Right lobe of liver (tissue), 6 donors: ENCODE measurements around the gene FCHO1. TPM values are rescaled to one million over a fixed set of nuclear protein-coding genes. Genes with fewer than 3 reads are reported as not detected.

Experiments
- ATAC-seq, 4 donors: fragments of 200-7000 bp; cut with Tn5 transposase; one replicate each; pipeline ENCODE4 v1.9.1; 2020; ENCODE audit warnings: mild to moderate bottlenecking in 4 of 4, moderate library complexity in 4 of 4
- DNase-seq, 3 donors: peaks; one replicate each; pipeline ENCODE4 v3.0.0-alpha.2; 2020
- H3K27ac ChIP-seq, 3 donors: fragments of 200-600 bp; one replicate each; pipeline ENCODE4 v1.8.0; 2022
- H3K27me3 ChIP-seq, 2 donors: fragments of 200-600 bp; one replicate each; pipeline ENCODE4 v1.8.0; 2022
- H3K36me3 ChIP-seq, 4 donors: fragments of 200-600 bp; sonication (generic) in 1 of 4; one replicate each; pipeline versions ENCODE4 v1.5.1 to v1.8.0; 2017 to 2022; ENCODE audit warnings: control low read depth in 1 of 4
- H3K4me1 ChIP-seq, 4 donors: fragments of 200-600 bp; sonication (generic) in 1 of 4; one replicate each; pipeline versions ENCODE4 v1.5.1 to v1.8.0; 2017 to 2022; ENCODE audit warnings: control low read depth in 1 of 4
- H3K4me3 ChIP-seq, 3 donors: fragments of 200-600 bp; one replicate each; pipeline ENCODE4 v1.8.0; 2022
- H3K9me3 ChIP-seq, 4 donors: fragments of 200-600 bp; sonication (generic) in 1 of 4; one replicate each; pipeline versions ENCODE4 v1.5.1 to v1.8.0; 2017 to 2022; ENCODE audit warnings: control low read depth in 1 of 4
- POLR2A ChIP-seq: fragments of 450-650 bp; IDR thresholded peaks from one replicate; pipeline ENCODE4 v1.6.1; 2017; ENCODE audit warnings: antibody characterized with exemption, mild to moderate bottlenecking
- WGBS: methylation state at CpG from one replicate; pipeline ENCODE4 v1.1.6; 2018; ENCODE audit warnings: low coverage, low lambda C conversion rate; ENCODE audit not compliant: insufficient coverage; ENCODE audit errors: missing lambda C conversion rate; 5-methylcytosine and 5-hydroxymethylcytosine counted together
- intact Hi-C, 2 donors: fragments of 100-400 bp; cut with DNase I; formaldehyde crosslinking; loops; one replicate each; pipeline versions ENCODE4 v1.11.2 to v1.14.1; 2022
- total RNA-seq, 6 experiments: library from RNA; depleted of rRNA in 2 of 6; stranded (reverse); fragments of >200 nt in 2 of 6; fragmentation: NEBNext Ultra II Directional in 3 of 6; extraction: Animal tissue kit (Norgen Biotek cat#: 25700) in 3 of 6; gene quantifications; one replicate each; pipeline versions ENCODE4 v1.1.0 to v1.2.4, GENCODE V29; 2016 to 2023
- TF ChIP-seq, protein P1 (sequence below), 4 donors: fragments of 200-600 bp in 3 of 4; fragments of 450-650 bp in 1 of 4; IDR thresholded peaks; one replicate each; pipeline versions ENCODE4 v1.5.1 to v1.8.0; 2016 to 2022; ENCODE audit warnings: antibody characterized with exemption in 4 of 4, mild to moderate bottlenecking in 2 of 4
- donor health status: DM: no; HTN: yes; CAD: no.
- donor health status: DM: no; HTN: no; CAD: no.
- donor health status: DM: no; HTN: no; CAD: no.
- donor health status: DM: no; HTN: yes; CAD: no.
- donor health status: DM: no; HTN: yes; CAD: no.

FCHO1 gene
- total RNA-seq, 6 experiments from 2014 or later, result 0.93 to 3.6 (median 1.3) TPM

DNA sequence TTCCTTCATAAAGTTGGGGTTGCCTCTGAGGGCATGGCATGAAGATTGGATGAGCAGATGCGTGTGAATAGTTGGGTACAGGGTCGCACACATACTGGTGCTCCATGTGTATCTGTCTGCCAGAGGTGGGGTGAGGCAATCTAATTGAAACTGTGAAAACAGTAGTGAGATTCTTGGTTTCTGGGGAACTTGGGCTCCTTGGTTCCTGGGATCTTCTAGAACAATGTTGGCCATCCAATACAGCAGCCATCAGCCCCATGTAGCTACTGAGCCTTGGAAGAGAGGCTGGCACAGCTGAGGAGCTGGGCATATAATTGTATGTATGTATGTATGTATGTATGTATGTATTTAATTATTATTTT is 616 bp downstream of the FCHO1 start:
- DNase-seq (no peak), ATAC-seq (peak in 1 of 4 donors; percentile 3)
- H3K9me3 ChIP-seq, result no peaks in the 10 kb centered on the region
- WGBS, result 60% methylated on average over 1 of the region's 2 CpGs
- no peaks in the 10 kb centered on the region for H3K4me1 ChIP-seq
- TF ChIP-seq, protein P1, sequence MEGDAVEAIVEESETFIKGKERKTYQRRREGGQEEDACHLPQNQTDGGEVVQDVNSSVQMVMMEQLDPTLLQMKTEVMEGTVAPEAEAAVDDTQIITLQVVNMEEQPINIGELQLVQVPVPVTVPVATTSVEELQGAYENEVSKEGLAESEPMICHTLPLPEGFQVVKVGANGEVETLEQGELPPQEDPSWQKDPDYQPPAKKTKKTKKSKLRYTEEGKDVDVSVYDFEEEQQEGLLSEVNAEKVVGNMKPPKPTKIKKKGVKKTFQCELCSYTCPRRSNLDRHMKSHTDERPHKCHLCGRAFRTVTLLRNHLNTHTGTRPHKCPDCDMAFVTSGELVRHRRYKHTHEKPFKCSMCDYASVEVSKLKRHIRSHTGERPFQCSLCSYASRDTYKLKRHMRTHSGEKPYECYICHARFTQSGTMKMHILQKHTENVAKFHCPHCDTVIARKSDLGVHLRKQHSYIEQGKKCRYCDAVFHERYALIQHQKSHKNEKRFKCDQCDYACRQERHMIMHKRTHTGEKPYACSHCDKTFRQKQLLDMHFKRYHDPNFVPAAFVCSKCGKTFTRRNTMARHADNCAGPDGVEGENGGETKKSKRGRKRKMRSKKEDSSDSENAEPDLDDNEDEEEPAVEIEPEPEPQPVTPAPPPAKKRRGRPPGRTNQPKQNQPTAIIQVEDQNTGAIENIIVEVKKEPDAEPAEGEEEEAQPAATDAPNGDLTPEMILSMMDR (IDR thresholded peaks at IDR 0.05), result no peak
- TF ChIP-seq POLR2A, result no peak
- H3K27me3 ChIP-seq, result no peaks in the 10 kb centered on the region
- no peak overlapping the region for H3K4me3 ChIP-seq
- no peaks in the 10 kb centered on the region for H3K36me3 ChIP-seq
- intact Hi-C loops, result no loop called here
- peak overlapping the region in 2 of 3 donors; percentile 47 to 49 for H3K27ac ChIP-seq

DNA sequence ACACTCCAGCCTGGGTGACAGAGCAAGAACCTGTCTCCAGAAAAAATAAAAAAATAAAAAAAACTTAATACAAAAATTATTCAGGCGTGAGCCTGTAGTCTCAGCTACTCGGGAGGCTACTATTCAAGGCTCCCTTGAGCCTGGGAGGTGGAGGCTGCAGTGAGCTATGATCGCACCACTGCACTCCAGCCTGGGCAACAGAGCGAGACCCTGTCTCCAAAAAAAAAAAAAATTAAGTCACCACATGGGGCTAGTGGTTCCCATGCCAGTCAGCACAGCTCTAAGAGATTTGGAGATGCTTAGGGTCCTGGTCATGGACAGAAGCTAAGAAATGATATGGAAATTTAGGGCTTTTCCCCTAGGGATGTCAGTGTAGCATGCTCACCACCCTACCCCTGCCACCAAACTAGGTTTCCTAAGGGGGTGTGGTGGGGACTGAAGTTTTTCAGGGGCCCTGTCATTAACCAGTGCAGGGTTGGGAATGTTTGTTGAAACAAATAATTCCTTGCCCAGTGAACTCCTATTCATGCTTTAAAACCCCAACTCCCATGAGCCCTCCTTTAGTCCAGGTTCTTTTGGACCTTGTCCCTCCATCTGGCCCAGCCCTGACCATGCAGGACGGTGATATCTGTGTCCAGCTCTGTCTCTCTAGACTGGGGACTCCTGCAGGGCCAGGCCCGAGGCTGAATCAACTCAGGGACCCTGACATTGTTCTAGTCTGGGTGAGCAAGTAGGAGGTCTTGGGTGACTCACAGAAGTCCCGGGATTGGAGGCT is 1.8 kb downstream of the FCHO1 start:
- no peak overlapping the region for H3K27ac ChIP-seq
- intact Hi-C loops, result no loop called here
- TF ChIP-seq, protein P1 (IDR thresholded peaks at IDR 0.05), result no peak
- TF ChIP-seq POLR2A, result no peak
- no peak overlapping the region for H3K4me3 ChIP-seq
- no peaks in the 10 kb centered on the region for H3K4me1 ChIP-seq
- WGBS, result 75% methylated on average over 6 of the region's 7 CpGs
- no peaks in the 10 kb centered on the region for H3K27me3 ChIP-seq
- H3K9me3 ChIP-seq, result no peaks in the 10 kb centered on the region
- ATAC-seq (no peak), DNase-seq (no peak)
- H3K36me3 ChIP-seq, result no peaks in the 10 kb centered on the region

DNA sequence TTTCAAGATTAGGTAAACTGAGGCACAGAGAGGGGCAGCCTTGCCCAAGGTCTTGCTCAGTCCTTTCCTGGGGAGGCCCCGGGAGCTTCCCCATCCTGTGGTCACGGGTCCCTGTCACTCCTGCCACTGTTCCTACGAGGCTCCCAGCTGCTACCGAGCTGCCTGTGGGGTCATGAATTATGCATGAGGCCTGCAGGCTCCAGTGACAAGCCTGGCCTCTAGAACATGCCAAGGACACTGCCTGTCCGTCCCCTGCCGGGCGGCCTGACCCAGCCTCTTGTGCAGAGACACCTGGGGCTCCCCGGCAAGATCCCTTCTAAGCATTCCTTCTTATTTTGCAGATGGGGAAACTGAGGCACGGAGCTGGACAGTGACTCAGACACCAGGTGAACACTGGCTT is 2.7 kb downstream of the FCHO1 start:
- H3K4me1 ChIP-seq, result no peaks in the 10 kb centered on the region
- TF ChIP-seq POLR2A, result no peak
- TF ChIP-seq, protein P1 (IDR thresholded peaks at IDR 0.05), result no peak
- no peak overlapping the region for H3K4me3 ChIP-seq
- H3K36me3 ChIP-seq, result no peaks in the 10 kb centered on the region
- DNase-seq, result no peak
- intact Hi-C loops, result no loop called here
- H3K9me3 ChIP-seq, result no peaks in the 10 kb centered on the region
- ATAC-seq, result no peak
- no peaks in the 10 kb centered on the region for H3K27me3 ChIP-seq
- WGBS, result 67% methylated on average over 1 of the region's 9 CpGs
- H3K27ac ChIP-seq, result no peak overlapping the region

DNA sequence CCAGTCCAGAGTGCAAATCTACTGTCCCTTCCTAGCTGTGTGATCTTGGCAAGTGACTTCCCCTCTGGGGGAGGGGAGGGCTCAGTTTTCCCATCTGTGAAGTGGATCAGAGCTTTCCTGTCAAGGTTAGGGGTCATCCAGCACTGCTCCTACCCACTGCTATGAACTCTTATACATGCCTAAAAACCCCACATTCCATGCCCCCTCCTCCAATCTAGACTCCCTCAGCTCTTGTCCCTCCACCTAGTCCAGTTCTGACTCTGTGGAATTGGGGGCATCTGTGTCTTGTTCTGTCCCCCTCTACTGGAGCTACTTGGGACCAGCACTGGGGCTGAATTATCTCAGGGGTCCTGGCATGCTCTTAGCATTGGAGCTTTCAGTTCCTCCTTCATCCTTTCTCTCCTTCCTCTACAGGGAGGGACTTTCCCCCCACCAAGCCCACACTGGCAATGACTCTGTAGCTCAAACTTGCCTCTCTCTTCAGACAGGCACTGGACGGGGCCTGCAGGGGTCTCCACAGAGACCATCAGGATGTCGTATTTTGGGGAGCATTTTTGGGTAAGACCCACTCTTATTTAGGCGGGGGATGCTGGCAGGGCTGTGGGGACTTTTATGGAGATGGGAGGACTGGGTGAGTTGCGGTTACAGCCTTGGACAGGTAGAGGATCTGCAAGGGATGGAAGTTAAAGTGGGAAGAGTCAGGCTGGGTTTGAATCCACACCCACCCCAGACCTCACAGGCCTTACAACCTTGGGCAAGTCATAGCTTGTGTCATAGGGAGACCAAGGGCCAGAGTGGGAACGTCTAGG is 3.6 kb downstream of the FCHO1 start:
- no peaks in the 10 kb centered on the region for H3K27me3 ChIP-seq
- intact Hi-C loops, result no loop called here
- 41% methylated on average over 3 of the region's 5 CpGs for WGBS
- no peaks in the 10 kb centered on the region for H3K9me3 ChIP-seq
- H3K4me1 ChIP-seq, result no peaks in the 10 kb centered on the region
- no peak for DNase-seq
- H3K4me3 ChIP-seq, result no peak overlapping the region
- peak in 1 of 4 donors; percentile 43 for ATAC-seq
- H3K27ac ChIP-seq, result no peak overlapping the region
- TF ChIP-seq POLR2A, result no peak
- no peaks in the 10 kb centered on the region for H3K36me3 ChIP-seq

DNA sequence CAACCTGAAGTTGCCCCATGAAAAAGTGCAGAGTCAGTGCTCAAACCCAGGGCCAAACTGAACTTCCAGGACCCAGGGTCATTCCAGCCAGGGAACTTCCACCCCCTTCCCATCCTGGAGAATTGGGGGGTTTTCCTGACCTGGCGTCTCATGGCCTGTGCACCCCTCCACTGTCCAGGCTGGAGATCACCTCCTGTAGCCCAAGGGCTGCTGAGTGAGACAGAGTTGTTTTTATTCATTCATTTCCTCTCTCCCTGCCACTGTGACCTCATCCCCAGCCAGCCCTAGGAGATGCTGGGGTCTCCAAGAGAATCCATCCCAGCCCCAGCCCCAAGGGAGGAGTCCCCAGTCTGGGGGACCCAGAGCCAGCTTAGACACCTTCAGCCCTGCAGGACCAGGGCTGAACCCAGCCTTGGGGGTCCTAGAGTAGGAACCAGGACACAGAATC is 4.2 kb downstream of the FCHO1 start:
- H3K4me1 ChIP-seq, result no peaks in the 10 kb centered on the region
- H3K27me3 ChIP-seq, result no peaks in the 10 kb centered on the region
- H3K36me3 ChIP-seq, result no peaks in the 10 kb centered on the region
- TF ChIP-seq POLR2A, result no peak
- TF ChIP-seq, protein P1 (IDR thresholded peaks at IDR 0.05), result no peak
- WGBS, result no CpG with 5 or more reads among the region's 1 CpG
- no peak overlapping the region for H3K27ac ChIP-seq
- intact Hi-C loops, result no loop called here
- no peak for DNase-seq
- no peak for ATAC-seq
- H3K9me3 ChIP-seq, result no peaks in the 10 kb centered on the region
- H3K4me3 ChIP-seq, result no peak overlapping the region
